Left colon (tissue), 2 donors: ENCODE measurements around the gene SPAG16. TPM values are rescaled to one million over a fixed set of nuclear protein-coding genes. Genes with fewer than 3 reads are reported as not detected.
"Not testable (repeated sequence)": the region's sequence is repeated elsewhere in the genome, so short reads cannot be mapped to it uniquely, and the experiment has no call there.

Experiments used
- ATAC-seq: fragments of 200-7000 bp; cut with Tn5 transposase; one replicate; pipeline ENCODE4 v1.9.1; 2020; ENCODE audit warnings: mild to moderate bottlenecking, moderate library complexity
- DNase-seq, 2 donors: peaks; one replicate each; pipeline ENCODE4 v3.0.0-alpha.2; 2020
- intact Hi-C, 2 donors: fragments of 100-400 bp; cut with DNase I in 1 of 2; cut with micrococcal nuclease in 1 of 2; formaldehyde crosslinking; loops; one replicate each; pipeline versions ENCODE4 v1.11.2 to v1.14.0; 2022; cut with DNase I, micrococcal nuclease
- total RNA-seq, 2 donors: library from RNA; stranded (reverse); fragmentation: NEBNext Ultra II Directional; extraction: Animal tissue kit (Norgen Biotek cat#: 25700); gene quantifications; one replicate each; pipeline ENCODE4 v1.2.1, GENCODE V29; 2021
- donor health status: DM: no; HTN: no; CAD: no.
- donor health status: DM: yes; HTN: yes; CAD: no.

Gene SPAG16
- total RNA-seq, 2 donors from 2014 or later: 21.0 to 21.8 TPM

DNA sequence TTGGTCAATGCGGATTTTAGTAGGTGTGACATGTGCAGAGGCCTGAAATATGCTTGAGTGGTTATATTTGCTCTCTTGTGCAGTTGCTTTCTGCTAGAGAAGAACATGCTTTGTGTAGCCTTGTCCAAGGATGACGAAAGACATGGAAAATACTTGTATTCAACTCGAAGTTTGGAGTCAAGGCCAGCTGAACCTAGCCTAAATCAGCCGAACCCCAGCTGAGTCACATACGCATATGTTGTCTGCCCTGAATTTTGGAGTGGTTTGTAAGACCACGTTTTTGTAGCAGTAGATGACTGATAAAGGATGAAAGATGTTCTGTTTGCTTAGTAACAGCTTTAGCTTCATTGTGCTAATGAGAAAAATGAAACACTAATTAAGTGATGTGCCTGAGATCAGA, 22.5 kb upstream of the SPAG16 start:
- DNase-seq (no peak), ATAC-seq (no peak)
- intact Hi-C loops: no loop called here

DNA sequence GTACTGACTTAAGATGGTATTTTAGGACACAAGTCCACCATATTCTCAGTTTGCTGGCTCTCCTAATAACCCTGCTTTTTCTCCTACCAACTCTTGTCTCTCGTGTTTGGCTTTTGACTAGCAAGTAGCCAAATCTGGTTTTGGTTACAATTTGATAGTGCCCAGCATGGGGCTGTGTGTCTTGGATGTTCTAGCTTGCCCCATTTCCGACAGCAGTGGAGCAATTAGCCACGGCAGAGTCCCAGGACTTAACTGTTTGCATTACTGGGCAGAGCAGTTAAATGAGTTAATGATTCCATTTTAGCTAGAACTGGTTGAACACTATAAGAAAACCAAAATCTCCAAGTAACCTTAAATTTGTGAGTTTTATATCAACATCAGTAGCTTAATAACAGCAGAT, 18.6 kb upstream of the SPAG16 start:
- intact Hi-C loops: no loop called here
- DNase-seq (no peak), ATAC-seq (no peak)

DNA sequence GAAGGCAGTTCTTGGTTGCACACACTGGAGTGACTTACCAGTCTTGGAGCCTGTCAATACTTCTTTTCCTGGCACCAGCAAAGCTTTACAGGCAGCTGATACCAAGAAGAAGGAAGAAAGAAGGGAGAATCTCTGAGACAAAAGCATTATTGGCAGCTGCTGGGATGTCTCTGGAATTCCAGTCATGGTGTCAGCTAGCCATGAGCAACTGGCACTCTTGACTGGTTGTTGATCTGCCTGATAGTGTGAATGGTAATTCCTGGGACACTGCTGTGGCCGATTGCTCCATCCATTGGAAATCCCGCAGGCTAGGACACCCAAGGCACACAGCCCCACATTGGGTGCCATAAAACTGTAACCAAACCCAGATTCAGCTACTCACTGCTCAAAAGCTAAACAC, 17.8 kb upstream of the SPAG16 start:
- ATAC-seq (no peak), DNase-seq (no peak)
- intact Hi-C loops: no loop called here

DNA sequence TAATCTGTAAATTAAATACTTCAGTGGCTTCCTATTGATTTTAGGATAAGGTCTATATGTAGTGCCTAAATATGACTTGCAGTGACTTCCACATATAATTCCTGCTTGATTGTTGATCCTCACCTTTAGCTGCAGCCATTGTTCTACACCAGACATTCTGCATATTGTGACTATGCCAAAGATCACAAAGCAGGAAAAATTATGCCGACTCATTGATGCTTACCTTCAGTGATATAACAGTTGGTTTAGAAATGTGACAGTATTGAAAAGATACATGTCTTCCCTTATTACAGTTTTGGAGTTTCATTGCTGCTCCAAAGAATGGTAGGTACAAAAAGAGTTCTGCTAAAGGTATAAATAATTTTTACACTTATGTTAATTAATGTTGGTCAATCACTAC, 12.3 kb upstream of the SPAG16 start:
- no peak for ATAC-seq
- no peak for DNase-seq
- intact Hi-C loops: no loop called here

DNA sequence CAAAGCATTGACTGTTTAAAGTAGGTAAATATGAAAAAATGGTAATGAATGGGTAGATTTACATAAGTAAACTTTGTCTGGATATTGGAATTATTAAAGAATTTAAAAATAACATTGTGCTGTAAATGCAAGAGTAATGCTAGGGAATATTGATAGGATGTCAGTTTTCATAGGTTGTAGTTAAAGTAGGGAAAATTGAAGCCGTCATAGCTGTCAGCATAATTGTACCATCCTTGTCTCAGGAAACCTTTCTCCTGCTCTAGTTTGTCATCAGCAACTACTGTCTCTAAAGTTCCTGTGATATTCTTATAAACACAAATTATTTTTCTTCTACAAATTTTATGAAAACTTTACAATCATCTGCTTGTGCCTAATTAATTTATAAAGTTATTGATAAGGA, 10.1 kb upstream of the SPAG16 start:
- DNase-seq: no peak
- no peak for ATAC-seq
- intact Hi-C loops: no loop called here

DNA sequence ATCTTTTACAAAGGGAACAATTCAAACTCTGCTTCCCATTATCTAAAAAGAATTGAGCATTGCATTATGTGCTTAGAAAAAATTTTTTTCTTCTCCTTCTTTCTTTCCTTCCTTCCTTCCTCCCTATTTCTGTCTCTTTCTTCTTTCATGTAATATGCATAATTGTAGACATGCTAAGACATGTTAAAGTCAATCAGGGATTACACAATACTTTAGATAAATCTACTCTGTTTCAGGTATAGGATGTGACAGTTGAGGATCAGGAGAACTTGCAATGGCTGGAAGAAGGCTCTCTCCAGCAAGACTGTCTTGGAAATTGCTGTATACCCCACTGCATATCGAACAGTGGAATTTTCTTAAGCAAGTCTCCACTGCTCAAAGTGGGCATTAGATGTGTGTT, 9.0 kb upstream of the SPAG16 start:
- ATAC-seq: no peak
- intact Hi-C loops: no loop called here
- no peak for DNase-seq

DNA sequence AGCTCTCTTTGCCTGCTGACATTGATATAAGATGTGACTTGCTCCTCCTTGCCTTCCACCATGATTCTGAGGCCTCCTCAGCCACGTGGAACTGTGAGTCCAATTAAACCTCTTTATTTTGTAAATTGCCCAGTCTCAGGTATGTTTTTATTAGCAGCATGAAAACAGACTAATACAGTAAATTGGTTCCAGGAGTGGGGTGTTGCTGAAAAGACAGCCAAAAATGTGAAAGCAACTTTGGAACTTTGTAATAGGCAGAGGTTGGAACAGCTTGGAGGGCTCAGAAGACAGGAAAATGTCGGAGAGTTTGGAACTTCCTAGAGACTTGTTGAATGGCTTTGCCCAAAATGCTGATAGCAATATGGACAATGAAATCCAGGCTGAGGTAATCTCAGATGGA, 7.1 kb upstream of the SPAG16 start:
- DNase-seq, intact Hi-C loops, ATAC-seq: not testable (repeated sequence)

DNA sequence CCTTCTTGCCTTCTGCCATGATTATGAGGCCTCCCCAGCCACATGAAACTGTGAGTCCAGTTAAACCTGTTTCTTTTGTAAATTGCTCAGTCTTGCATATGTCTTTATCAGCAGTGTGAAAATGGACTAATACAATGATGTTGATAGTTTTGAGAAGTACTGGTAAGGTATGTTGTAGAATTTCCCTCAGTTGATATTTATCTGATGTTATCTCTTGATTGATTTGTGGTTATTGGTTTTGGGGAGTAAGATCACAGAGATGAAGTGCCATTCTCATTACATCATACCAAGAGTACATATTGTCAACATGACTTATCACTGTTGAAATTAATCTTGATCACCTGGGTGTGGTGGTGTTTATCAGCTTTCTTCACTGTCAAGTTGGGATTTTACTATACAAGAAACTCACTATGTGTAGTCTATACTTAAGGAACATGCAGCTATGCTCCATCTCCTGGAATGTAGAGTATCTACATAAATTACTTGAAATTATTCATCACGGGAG, 5.1 kb upstream of the SPAG16 start:
- no peak for ATAC-seq
- intact Hi-C loops: no loop called here
- DNase-seq: no peak

DNA sequence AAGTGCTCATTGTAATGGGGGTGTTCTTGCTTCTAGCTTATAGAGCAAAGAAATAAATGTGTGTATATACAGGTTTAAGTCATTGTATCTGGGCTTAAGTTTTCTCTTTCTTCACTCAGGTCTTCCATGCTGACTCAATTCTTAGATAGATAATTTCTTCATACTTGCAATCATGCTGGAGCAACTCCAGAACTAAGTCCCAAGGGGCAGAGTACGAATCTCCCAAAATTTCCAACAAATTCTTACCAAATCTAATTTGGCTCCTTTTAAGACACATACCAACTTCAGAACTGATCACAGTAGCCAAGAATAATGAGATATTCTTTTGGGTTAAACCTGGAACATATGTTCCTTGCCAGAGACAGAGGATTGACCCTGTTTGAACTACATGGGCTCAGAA, 4.3 kb upstream of the SPAG16 start:
- intact Hi-C loops: no loop called here
- DNase-seq (no peak), ATAC-seq (no peak)

DNA sequence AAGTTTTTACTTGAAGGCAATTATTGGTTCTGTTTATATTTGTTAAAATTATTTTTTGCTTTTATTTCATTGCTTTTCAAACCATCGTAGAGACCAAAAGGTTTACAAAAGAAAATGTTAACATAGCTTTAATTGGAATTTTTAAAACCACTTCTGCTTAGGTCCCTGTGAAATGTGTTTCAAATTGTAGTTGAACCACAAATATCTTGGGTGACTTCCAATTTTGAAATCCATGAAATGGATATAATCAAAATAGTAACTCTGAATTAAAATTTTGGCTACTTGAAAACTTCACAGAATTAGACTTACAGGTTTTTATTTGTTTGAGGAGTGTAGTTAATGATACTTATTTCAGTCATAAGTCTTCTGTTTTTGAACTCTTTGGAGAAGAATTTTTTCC, 3.1 kb upstream of the SPAG16 start:
- ATAC-seq (no peak), DNase-seq (no peak)
- intact Hi-C loops: no loop called here

DNA sequence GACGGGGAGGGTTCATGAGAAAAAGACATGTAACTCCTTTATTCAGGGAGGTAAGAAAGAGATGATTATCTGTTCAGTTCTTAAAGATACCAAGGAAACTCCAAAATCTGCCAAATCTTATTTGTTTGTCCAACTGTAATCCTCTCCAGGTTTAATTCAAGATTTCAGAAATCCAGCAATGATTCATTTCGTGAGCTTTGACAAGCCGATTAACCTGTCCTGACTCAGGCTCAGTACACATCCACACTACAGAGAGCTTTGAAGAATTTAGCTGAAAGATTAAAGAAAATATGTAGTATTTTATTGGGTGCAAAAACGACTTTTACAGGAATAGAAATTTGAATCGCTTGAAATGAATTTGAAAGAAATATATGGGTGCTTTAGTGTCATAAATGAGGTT, 1.1 kb downstream of the SPAG16 start:
- intact Hi-C loops: no loop called here
- ATAC-seq (no peak), DNase-seq (no peak)

DNA sequence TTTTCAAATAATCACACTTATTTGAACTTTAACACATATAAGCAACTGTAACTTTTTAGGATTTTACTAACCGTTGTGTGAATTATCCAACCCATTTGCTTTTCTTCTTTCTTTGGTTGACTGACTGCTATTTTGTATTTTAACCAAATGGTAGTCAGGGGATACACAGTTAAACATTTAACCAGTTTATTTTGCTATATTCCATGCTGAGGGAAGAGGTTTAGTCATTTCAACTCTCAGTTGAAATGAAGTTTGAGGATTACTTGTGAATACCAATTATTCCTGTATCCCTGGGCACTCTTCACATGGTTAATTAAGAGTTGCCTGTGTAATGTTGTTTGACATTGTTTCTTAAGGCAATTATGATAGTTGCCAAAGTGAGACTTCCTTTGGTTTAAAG, 1.9 kb downstream of the SPAG16 start:
- DNase-seq (no peak), ATAC-seq (no peak)
- intact Hi-C loops: no loop called here

DNA sequence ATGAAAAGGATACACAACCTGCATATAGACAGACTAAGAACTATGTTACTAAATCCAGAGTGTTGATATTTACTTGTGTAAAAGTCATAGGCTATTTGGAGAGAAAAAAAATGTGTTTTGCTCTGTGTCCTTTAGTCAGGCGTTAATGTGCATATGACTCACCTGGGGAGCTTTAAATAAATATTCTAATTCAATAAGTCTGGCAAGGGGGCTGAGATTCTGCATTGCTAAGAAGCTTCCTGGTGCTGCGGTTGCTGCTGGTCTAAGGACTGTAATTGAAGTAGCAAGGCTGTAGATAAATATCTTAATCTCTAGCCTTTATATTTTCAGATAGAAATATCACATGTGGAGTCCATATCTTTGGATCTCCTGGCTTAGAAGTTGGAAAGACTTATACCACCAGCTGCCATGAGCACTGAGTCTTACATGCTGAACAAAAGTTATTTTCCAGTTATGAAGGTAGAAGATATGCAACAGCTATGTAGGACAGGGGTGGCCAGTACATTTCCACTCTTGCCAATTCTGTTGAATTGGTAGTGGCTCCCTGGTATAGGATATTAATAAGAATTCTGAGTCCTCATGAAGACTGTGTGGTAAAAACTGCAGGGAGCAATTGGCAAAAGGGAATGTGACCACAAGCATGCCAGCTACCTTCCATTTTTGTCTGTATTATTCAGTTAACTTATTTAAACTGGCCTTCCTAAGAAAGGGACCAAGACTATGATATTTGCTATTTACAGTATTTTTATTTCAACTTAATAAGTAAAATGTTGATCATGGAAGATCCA, 4.8 kb downstream of the SPAG16 start:
- DNase-seq: no peak
- intact Hi-C loops: no loop called here
- no peak for ATAC-seq

DNA sequence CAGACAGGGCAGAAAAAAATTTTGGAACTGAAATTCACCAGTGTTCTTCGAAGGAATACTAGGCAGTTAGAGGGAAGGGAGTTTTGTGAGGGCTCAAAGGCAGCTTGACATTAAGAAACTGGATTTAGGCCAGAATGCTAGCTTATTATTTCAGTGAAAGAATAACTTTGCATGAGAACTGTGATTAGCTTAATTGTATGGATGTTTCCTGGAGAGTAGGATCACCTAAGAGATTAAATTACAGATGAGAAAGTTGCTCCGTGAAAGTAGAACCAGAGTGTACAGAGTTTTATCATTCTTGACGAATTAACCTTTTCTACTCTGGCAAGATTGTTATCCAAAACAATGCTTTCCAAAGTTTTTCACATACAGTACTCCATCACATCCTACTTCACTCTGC, 6.2 kb downstream of the SPAG16 start:
- no peak for DNase-seq
- intact Hi-C loops: no loop called here
- ATAC-seq: no peak

DNA sequence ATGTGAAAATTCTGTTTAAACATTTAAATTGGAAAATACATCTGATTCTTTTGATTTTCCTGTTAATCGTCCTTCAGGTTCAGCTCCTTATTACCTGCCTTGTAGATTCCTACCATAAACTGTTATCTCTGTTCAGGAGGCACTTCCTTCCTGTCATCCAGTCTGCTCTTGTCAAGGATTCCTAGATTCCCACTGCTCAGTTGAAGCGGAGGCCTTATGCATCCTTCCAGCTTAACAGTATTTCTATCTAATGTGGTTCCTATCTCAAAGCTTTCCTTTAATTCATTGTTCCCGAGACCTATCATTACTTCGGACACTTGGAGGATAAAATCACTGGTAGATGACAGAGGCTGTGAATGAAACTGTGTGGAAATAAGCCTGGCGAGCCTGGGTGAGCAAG, 12.0 kb downstream of the SPAG16 start:
- DNase-seq (no peak), ATAC-seq (no peak)
- intact Hi-C loops: no loop called here

DNA sequence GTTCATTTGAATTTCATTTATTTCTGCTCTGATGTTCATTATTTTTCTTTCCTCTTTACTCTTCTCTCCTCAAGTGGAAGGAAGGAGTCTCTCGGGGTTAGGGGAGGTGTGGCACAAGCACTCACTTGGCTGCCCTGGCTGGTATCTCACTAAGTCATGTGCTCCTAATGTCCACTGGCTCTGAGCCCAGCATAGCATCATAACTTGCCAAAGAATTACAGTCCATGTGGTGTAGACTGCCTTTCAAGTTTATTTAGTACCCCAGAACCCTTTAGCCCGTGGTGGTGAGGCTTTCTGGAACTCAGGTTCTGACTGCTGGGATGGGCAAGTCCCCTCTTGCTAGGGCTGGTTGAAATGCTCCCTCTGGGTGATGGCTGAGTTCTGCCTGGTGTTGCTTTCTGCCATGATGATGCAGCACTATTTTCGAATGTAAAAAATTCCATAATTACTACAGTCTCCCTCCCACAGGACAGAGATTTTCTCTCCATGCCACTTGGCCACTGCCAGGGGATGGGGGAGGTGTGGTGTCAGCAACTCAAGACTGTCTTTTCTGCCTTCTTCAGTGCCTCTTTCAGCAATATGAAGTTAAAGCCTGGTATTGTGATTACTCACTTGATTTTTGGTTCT, 22.2 kb downstream of the SPAG16 start:
- DNase-seq (peak; percentile 26 to 39), ATAC-seq (peak; percentile 69)
- intact Hi-C loops: no loop called here

DNA sequence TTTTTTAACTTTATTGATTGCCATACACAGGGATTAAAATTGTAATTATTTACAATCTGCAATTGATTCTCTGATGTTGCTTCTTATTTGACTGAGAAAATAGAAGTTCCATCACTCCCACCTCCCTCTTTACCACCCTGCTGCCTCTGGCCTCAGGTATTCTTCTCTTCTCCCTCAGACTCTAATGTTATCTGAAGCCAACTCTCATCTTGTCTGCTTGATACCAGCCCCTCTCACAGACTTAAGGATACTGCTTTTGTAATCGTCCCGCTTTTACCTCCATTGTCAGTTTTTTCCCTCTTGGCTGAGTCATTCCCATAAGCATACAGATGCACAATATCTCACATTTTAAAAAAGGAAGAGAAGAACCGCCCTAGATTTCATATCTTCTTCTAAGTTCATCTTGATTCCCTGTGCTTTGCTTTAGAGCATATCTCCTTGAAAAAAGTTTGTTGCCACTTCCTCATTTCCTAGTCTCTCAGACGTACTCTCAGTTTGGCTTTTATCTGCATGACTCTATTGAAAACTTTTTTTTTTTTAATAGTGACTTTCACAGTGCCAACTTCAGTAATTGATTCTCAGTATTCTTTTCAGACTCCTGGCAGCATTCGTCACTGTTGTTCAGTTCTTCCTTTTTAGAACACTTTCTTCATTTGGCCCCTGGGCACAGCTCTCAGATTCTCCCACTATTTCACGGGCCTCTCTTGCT, 31.1 kb downstream of the SPAG16 start:
- DNase-seq: no peak
- no peak for ATAC-seq
- intact Hi-C loops: no loop called here

DNA sequence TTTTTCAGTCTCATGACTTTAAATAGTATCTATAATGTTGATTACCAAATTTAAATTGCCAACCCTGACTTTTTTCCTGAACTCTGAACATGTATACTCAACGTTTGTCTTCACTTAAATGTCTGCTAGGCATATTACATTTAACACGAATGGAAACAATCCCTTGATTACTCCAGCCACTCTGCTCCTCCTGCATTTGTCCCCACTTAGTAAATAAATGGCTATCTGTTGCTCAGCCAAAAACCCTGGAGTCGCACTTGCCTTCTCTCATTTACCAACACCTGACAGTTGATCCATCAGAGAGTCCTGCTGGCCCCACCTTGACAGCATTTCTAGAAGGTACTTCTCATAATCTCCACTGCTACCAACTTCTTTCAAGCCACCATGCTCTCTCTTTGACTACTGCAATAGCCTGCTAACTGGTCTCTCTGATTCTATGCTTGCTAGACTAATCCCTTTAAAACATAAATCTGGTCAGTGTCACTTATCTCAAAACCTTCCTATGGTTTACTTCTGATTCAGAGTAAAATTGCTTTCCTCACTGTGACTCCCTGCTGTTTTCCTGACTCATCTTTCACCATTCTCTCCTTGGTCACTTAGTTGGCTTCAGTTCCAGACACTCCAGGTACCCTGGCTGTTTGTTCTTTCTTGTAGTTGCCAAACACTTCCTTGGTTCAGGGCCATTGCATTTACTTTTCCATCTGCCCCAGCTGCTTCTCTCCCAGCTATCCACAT, 31.9 kb downstream of the SPAG16 start:
- intact Hi-C loops: no loop called here
- DNase-seq (no peak), ATAC-seq (no peak)

DNA sequence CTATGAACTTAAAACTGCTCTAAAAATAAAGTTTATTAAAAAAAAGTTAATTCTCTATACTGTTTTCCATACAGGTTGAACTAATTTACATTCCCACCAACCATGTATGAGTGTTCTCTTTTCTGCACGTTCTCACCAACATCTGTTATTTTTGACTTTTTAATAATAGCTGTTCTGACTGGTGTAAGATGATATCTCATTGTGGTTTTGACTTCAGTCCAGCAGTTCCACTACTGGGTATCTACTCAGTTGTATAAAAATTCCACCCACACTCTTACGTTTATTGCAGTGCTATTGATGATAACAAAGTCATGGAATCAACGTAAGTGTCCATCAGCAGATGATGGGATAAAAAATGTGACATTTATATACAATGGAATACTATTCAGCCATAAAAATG, 33.7 kb downstream of the SPAG16 start:
- intact Hi-C loops: no loop called here
- no peak for DNase-seq
- no peak for ATAC-seq

DNA sequence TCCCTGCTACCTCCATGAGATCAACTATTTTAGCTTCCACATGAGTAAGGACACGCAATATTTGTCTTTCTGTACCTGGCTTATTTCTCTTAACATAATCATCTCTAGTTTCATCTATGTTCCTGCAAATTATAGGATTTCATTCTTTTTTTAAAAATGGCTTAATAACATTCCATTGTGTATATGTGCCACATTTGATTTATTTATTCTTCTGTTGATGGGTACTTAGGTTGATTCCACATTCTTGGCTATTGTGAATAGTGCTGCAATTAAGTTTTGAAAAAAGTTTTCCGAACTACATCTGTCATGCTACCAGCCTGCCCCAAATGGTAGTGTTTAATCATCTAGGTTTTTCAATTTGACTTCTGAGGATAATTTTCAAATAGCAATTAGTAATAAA, 36.3 kb downstream of the SPAG16 start:
- DNase-seq (no peak), ATAC-seq (no peak)
- intact Hi-C loops: no loop called here
